ENCODE results near the gene UBR7. TPM values are rescaled to one million over a fixed set of nuclear protein-coding genes. Genes with fewer than 3 reads are reported as not detected.
A peak's percentile ranks its signal among the peaks of the same experiment; 100 is the strongest.
"Not testable (repeated sequence)": the region's sequence is repeated elsewhere in the genome, so short reads cannot be mapped to it uniquely, and the experiment has no call there.

Gene UBR7, protein sequence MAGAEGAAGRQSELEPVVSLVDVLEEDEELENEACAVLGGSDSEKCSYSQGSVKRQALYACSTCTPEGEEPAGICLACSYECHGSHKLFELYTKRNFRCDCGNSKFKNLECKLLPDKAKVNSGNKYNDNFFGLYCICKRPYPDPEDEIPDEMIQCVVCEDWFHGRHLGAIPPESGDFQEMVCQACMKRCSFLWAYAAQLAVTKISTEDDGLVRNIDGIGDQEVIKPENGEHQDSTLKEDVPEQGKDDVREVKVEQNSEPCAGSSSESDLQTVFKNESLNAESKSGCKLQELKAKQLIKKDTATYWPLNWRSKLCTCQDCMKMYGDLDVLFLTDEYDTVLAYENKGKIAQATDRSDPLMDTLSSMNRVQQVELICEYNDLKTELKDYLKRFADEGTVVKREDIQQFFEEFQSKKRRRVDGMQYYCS
- 34.7 TPM for polyA plus RNA-seq (2012; ENCODE audit: missing spikeins)

DNA sequence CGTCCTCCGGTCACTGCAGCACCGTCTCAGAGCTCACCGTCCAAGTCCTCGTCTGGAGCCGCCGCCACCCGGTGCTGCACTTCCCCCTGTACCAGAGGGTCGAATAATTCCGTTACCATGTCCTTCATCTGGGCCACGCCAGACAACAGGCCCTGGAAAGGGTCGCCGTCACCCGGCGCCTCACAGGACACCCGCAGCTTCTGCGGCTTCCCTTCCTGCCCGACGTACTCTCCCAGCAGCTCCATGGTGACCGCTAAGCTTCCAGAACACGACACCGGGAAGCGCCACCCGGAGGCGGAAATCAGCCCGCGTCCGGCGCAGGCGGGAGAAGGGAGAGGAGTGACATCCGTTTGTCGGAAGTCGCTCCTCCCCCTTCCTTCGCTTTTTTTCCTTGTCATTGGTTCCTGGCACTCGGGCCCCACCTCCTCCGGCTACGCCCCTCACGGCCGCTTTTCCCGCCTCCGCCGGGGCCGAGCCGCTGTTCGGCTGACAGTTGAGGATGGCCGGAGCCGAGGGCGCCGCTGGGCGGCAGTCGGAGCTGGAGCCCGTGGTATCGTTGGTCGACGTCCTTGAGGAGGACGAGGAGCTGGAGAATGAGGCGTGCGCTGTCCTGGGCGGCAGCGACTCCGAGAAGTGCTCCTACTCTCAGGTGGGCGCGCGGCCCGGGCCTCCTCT is at the start of gene UBR7, which contains the start of gene GON7:
UBR7 (plus strand) TSS at position 464 of the 675 bp plus-strand sequence; CDS start at position 500, 36 bp downstream.
GON7 (minus strand) TSS at position 273 of the 675 bp plus-strand sequence; CDS start at position 245, 28 bp downstream.
- FAIRE-seq (peak; percentile 95), DNase-seq (ENCODE audit: insufficient read length) (peak; percentile 82)
- peak; percentile 58 for TF ChIP-seq TAF1 (IDR thresholded peaks at IDR 0.05; ENCODE audit: borderline replicate concordance, low read depth, low read length)
- peak; percentile 90 for TF ChIP-seq POLR2AphosphoS5 (IDR thresholded peaks at IDR 0.05; ENCODE audit: low read depth, low read length)
- TF ChIP-seq POLR2A (IDR thresholded peaks at IDR 0.05; ENCODE audit: low read depth, low read length) = peak; percentile 93

DNA sequence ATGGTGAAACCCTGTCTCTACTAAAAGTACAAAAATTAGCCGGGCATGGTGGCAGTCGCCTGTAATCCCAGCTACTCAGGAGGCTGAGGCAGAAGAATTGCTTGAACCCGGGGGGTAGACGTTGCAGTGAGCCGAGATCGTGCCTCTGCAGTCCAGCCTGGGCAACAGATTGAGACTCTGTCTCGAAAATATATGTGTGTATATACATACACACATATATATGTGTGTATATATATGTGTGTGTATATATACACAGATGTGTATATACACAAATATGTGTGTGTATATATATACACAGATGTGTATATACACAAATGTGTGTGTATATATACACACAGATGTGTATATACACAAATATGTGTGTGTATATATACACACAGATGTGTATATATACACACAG is 48.7 kb upstream of the UBR7 start:
- FAIRE-seq; DNase-seq (ENCODE audit: insufficient read length): not testable (repeated sequence)

DNA sequence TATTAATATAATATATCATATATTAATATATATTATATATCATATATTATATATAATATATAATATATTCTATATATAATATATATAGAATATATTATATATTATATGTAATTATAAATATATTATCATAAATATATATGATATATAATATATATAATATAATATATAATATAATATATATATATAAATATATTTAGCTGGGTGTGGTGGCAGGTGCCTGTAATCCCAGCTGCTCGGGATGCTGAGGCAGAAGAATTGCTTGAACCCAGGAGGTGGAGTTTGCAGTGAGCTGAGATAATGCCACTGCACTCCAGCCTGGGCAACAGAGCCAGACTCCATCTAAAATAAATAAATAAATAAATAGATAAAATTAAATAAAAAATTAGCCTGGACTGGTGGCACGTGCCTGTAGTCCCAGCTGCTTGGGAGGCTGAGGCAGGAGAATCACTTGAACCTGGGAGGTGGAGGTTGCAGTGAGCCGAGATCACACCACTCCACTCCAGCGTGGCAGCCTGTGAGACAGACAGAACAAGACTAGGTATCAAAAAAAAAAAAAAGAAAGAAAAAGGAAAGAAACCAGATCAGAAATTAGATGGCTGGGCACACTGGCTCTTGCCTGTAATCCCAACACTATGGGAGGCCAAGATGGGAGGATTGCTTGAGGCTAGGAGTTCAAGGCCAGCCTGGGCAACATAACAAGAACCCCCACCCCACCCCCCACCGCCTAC is 47.3 kb upstream of the UBR7 start:
- not testable (repeated sequence) for FAIRE-seq; DNase-seq (ENCODE audit: insufficient read length)

DNA sequence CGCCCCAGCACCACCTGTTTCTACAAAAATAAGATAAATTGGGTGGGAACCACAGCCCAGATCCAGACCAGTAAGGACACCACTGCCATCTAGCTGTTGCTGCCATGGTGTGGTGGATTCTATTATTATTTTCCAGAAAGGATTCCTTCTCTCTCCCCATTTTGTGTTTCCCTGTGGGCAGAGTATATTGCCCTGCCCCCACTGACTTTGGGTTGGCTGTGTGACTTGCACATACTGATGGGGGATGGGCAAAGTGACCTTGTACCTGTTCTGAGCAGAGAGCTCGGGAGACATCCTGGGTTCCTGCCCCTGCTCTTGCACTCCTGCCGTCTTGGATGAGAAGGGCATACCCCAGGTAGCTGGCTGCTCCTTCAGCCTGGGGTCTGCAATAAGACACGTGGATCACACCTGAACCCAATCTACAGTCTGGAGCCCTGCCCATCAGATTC is 46.7 kb upstream of the UBR7 start:
- DNase-seq (ENCODE audit: insufficient read length) = no peak
- FAIRE-seq = no peak
- TF ChIP-seq POLR2AphosphoS5 (IDR thresholded peaks at IDR 0.05; ENCODE audit: low read depth, low read length) = no peak
- no peak for TF ChIP-seq POLR2A (IDR thresholded peaks at IDR 0.05; ENCODE audit: low read depth, low read length)
- TF ChIP-seq TAF1 (IDR thresholded peaks at IDR 0.05; ENCODE audit: borderline replicate concordance, low read depth, low read length) = no peak

DNA sequence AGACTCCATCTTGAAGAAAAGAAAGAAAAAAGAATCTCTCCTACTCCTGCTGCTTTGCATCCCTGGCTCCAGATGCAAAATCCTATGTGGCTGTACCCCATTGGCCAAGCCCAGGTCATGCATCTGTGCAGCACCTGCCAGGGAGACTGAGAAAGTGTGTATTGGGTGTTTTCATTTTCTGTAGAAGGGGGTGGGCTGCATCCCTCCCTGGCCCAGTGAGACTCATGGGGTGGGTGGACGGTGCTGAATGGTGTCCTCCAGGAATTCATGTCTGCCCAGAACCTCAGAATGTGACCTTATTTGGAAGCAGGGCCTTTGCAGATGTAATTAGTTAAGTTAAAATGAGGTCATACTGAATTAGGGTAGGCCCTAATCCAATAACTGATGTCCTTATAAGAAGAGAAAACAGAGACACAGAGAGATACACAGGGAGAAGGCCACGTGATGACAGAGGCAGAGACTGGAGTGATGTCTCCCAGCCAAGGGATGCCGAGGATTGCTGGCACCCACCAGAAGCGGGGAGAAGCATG is 45.6 kb upstream of the UBR7 start:
- TF ChIP-seq POLR2A (IDR thresholded peaks at IDR 0.05; ENCODE audit: low read depth, low read length) (no peak), TAF1 (IDR thresholded peaks at IDR 0.05; ENCODE audit: borderline replicate concordance, low read depth, low read length) (no peak), POLR2AphosphoS5 (IDR thresholded peaks at IDR 0.05; ENCODE audit: low read depth, low read length) (no peak)
- FAIRE-seq (no peak), DNase-seq (ENCODE audit: insufficient read length) (no peak)

DNA sequence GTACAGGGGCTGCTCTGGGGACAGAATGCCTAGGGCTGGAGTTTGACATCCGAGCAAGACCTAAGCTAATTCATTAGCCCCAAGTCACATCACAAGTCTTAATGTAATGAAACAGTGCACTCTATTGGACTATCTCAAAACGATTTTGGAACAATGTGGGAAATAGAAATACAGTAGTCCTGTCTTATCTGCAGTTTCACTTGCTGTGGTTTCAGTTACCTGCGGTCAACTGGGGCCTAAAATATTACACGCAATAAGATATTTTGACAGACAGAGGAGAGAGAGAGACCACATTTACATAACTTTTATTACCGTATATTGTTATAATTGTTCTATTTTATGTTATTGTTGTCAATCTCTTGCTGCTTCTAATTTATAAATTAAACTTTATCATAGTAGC is 43.5 kb upstream of the UBR7 start:
- no peak for FAIRE-seq
- TF ChIP-seq POLR2AphosphoS5 (IDR thresholded peaks at IDR 0.05; ENCODE audit: low read depth, low read length) (no peak), TAF1 (IDR thresholded peaks at IDR 0.05; ENCODE audit: borderline replicate concordance, low read depth, low read length) (no peak), POLR2A (IDR thresholded peaks at IDR 0.05; ENCODE audit: low read depth, low read length) (no peak)
- DNase-seq (ENCODE audit: insufficient read length) = no peak

DNA sequence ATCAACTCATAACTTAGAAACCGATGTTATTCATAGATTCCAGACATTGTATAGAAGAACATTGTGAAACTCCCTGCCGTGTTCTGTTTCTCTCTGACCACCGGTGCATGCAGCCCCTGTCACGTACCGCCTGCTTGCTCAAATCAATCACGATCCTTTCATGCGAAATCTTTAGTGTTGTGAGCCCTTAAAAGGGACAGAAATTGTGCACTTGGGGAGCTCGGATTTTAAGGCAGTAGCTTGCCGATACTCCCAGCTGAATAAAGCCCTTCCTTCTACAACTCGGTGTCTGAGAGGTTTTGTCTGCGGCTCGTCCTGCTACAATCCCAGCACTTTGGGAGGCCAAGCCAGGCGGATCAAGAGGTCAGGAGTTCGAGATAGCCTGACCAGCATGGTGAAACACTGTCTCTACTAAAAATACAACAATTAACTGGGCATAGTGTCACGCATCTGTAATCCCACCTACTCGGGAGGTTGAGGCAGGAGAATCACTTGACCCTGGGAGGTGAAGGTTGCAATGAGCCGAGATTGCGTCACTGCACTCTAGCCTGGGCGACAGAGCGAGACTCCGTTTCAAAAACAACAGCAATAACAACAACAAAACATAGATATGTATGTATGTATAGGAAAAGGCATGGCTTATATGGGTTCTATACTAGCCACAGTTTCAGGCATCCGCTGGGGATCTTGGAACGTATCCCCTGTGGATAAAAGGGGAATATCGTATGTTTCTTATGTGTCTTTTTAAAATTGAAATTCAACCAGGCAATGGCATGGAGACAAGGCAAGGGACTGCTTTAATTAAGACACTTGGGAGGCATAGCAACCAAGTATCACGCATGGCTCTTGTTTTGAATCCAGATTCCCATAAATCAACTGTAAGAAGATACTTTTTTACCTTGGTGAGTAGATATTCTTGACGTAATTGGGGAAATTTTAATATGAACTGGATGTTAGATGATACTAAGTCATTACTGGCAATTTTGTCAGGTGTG is 41.5 kb upstream of the UBR7 start:
- not testable (repeated sequence) for DNase-seq (ENCODE audit: insufficient read length); FAIRE-seq

DNA sequence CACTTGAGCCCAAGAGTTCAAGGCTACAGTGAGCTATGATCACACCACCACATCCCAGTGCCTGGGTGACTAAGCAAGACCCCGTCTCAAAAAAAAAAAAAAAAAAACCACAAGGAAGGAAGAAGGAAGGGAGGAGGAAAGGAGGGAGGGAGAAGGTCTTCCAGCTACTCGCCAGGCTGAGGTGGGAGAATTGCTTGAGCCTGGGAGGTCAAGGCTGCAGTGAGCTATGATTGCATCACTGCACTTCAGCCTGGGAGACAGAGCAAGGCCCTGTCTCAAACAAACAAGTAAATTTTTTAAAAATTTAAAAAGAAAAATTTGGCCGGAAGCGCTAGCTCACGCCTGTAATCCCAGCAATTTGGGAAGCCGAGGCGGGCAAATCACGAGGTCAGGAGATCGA is 38.4 kb upstream of the UBR7 start:
- not testable (repeated sequence) for DNase-seq (ENCODE audit: insufficient read length); FAIRE-seq

DNA sequence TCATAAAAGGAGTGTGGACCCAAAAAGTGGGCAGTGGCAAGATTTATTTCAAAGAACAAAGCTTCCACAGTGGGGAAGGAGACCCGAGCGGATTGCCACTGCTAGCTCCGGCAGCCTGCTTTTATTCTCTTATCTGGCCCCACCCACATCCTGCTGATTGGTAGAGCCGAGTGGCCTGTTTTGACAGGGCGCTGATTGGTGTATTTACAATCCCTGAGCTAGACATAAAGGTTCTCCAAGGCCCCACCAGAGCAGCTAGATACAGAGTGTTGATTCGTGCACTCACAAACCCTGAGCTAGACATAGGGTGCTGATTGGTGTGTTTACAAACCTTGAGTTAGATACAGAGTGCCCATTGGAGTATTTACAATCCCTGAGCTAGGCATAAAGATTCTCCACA is 37.4 kb upstream of the UBR7 start:
- not testable (repeated sequence) for DNase-seq (ENCODE audit: insufficient read length); FAIRE-seq

DNA sequence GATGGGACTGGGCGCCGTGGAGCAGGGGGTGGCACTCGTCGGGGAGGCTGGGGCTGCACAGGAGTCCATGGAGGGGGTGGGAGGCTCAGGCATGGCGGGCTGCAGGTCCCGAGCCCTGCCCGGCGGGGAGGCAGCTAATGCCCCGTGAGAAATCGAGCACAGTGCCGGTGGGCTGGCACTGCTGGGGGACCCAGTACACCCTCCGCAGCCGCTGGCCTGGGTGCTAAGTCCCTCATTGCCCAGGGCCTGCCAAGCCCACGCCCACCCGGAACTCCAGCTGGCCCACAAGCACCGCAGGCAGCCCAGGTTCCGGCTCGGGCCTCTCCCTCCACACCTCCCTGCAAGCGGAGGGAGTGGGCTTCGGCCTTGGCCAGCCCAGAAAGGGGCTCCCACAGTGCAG is 36.9 kb upstream of the UBR7 start:
- not testable (repeated sequence) for DNase-seq (ENCODE audit: insufficient read length); FAIRE-seq

DNA sequence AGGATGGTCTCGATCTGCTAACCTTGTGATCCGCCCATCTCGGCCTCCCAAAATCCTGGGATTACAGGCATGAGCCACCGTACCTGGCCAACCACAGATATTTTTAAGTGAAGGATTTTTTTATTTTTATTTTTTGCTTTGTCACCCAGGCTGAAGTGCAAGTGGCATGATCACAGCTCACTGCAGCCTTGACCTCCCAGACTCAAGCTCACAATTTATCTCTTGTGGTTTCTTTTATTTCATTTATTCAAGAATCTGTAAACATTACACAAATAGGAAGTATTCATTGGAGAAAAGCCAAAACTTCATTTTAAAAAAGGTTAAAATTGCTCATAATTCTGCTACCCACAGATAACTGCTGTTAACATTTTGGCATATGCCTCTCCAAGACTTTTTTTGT is 35.7 kb upstream of the UBR7 start:
- FAIRE-seq = no peak
- no peak for DNase-seq (ENCODE audit: insufficient read length)
- TF ChIP-seq TAF1 (IDR thresholded peaks at IDR 0.05; ENCODE audit: borderline replicate concordance, low read depth, low read length) = no peak
